COLO829 (cell line): ENCODE data around the gene GPR63.

Experiments used
- DNase-seq: peaks from one replicate; pipeline ENCODE4 v3.0.0; 2012; ENCODE audit warnings: low spot score

Gene GPR63

GRCh38 chr6:96755096-96755495 is 82.2 kb downstream of the GPR63 start:
- DNase-seq, result no peak

DNA sequence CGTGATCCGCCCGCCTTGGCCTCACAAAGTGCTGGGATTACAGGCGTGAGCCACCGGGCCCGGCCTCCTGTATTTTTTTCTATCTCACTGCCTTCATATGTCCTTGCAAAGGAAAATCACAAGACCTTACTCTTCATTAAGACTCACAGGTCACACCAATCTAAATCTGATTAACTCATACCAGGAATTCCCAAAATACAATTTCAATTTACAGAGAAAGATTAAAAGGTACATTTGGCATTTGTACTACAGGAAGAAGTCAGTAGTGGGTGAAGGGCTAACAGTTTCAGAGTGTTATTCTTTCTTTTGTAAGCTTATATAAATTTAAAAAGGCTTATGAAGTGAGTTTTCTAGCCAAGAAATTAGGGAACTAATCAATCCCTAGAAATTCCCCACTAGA is 87.4 kb downstream of the GPR63 start:
- DNase-seq, result no peak
